ENCODE results near the gene PEX11A. TPM values are rescaled to one million over a fixed set of nuclear protein-coding genes. Genes with fewer than 3 reads are reported as not detected.

The PEX11A gene
- total RNA-seq, 2 donors from 2014 or later = 2.7 to 4.0 TPM

- Histone ChIP-seq H3K27me3 (ENCODE audit: control insufficient read depth, insufficient read depth, low read length, poor library complexity, severe bottlenecking) (no peaks in the 10 kb centered on the region), H3K27ac (ENCODE audit: low read depth, low read length) (no peak overlapping the region), H3K9ac (ENCODE audit: extremely low read depth, low read length, poor library complexity, severe bottlenecking) (no peak overlapping the region), H3K9me3 (ENCODE audit: control insufficient read depth, low read length) (peaks cover 4% of the 10 kb centered on the region), H3K36me3 (ENCODE audit: control insufficient read depth, insufficient read depth, low read length) (peaks cover 47% of the 10 kb centered on the region), H3K4me1 (ENCODE audit: control insufficient read depth, insufficient read depth, low read length) (no peaks in the 10 kb centered on the region), H3K4me3 (ENCODE audit: low read length) (no peak overlapping the region)
- no peak overlapping the region for H3K27ac Mint-ChIP-seq
- peaks cover 28% of the 10 kb centered on the region for H3K9me3 Mint-ChIP-seq
- WGBS, 2 experiments (ENCODE audit: insufficient coverage in 1 of 2, insufficient read length in 1 of 2) = 93 to 95% methylated on average over 14 to 23 of the region's 23 CpGs
- H3K27me3 Mint-ChIP-seq (ENCODE audit: insufficient read depth) = no peaks in the 10 kb centered on the region
- H3K4me3 Mint-ChIP-seq = no peak overlapping the region
- H3K4me1 Mint-ChIP-seq = no peaks in the 10 kb centered on the region
- peaks cover 63% of the 10 kb centered on the region for H3K36me3 Mint-ChIP-seq (ENCODE audit: low read depth)
- TF ChIP-seq CTCF (conservative IDR thresholded peaks at IDR 0.05) = no peak
- peak; percentile 37 for DNase-seq
These were observed 57.0 kb downstream of the PEX11A start for GRCh38 chr15:89633585-89633984.

GRCh38 chr15:89632563-89633430 is 57.8 kb downstream of the PEX11A start:
- no peak overlapping the region for H3K4me3 ChIP-seq (ENCODE audit: low read length)
- H3K4me1 Mint-ChIP-seq = no peaks in the 10 kb centered on the region
- H3K4me1 ChIP-seq (ENCODE audit: control insufficient read depth, insufficient read depth, low read length) = no peaks in the 10 kb centered on the region
- no peak for TF ChIP-seq CTCF (conservative IDR thresholded peaks at IDR 0.05)
- DNase-seq = peak; percentile 34
- no peak overlapping the region for H3K4me3 Mint-ChIP-seq
- WGBS, 2 experiments (ENCODE audit: insufficient coverage in 1 of 2, insufficient read length in 1 of 2) = 96 to 98% methylated on average over 8 to 16 of the region's 18 CpGs
- H3K27me3 ChIP-seq (ENCODE audit: control insufficient read depth, insufficient read depth, low read length, poor library complexity, severe bottlenecking) = no peaks in the 10 kb centered on the region
- H3K9me3 Mint-ChIP-seq = peaks cover 28% of the 10 kb centered on the region
- no peaks in the 10 kb centered on the region for H3K27me3 Mint-ChIP-seq (ENCODE audit: insufficient read depth)
- peaks cover 4% of the 10 kb centered on the region for H3K9me3 ChIP-seq (ENCODE audit: control insufficient read depth, low read length)
- H3K27ac Mint-ChIP-seq = no peak overlapping the region
- H3K9ac ChIP-seq (ENCODE audit: extremely low read depth, low read length, poor library complexity, severe bottlenecking) = no peak overlapping the region
- H3K36me3 Mint-ChIP-seq (ENCODE audit: low read depth) = peaks cover 67% of the 10 kb centered on the region
- H3K27ac ChIP-seq (ENCODE audit: low read depth, low read length) = no peak overlapping the region
- peaks cover 54% of the 10 kb centered on the region for H3K36me3 ChIP-seq (ENCODE audit: control insufficient read depth, insufficient read depth, low read length)

GRCh38 chr15:89631902-89632264 is 58.7 kb downstream of the PEX11A start:
- DNase-seq = no peak
- no peaks in the 10 kb centered on the region for H3K4me1 ChIP-seq (ENCODE audit: control insufficient read depth, insufficient read depth, low read length)
- 76 to 87% methylated on average over 7 to 10 of the region's 10 CpGs for WGBS, 2 experiments (ENCODE audit: insufficient coverage in 1 of 2, insufficient read length in 1 of 2)
- TF ChIP-seq CTCF (conservative IDR thresholded peaks at IDR 0.05) = no peak
- H3K9ac ChIP-seq (ENCODE audit: extremely low read depth, low read length, poor library complexity, severe bottlenecking) = no peak overlapping the region
- H3K27me3 ChIP-seq (ENCODE audit: control insufficient read depth, insufficient read depth, low read length, poor library complexity, severe bottlenecking) = no peaks in the 10 kb centered on the region
- H3K4me3 ChIP-seq (ENCODE audit: low read length) = no peak overlapping the region
- Mint-ChIP-seq H3K27ac (peak overlapping the region; percentile 10), H3K4me1 (no peaks in the 10 kb centered on the region), H3K4me3 (no peak overlapping the region), H3K9me3 (peaks cover 26% of the 10 kb centered on the region), H3K36me3 (ENCODE audit: low read depth) (peaks cover 75% of the 10 kb centered on the region), H3K27me3 (ENCODE audit: insufficient read depth) (no peaks in the 10 kb centered on the region)
- H3K9me3 ChIP-seq (ENCODE audit: control insufficient read depth, low read length) = peaks cover 4% of the 10 kb centered on the region
- no peak overlapping the region for H3K27ac ChIP-seq (ENCODE audit: low read depth, low read length)
- H3K36me3 ChIP-seq (ENCODE audit: control insufficient read depth, insufficient read depth, low read length) = peaks cover 62% of the 10 kb centered on the region

Other genes starting within 250 kb of the PEX11A start
- gene RHCG, start 194.2 kb downstream of the PEX11A start, total RNA-seq = not detected
- gene TICRR, start 115.3 kb downstream of the PEX11A start, total RNA-seq = 10 to 100 TPM; 21.9 to 27.2 TPM
- 10 to 100 TPM; 22.9 to 24.4 TPM for gene KIF7, start 35.3 kb downstream of the PEX11A start, total RNA-seq
- gene PLIN1, start 11.4 kb downstream of the PEX11A start, total RNA-seq = under 1 TPM; 0.11 to 0.22 TPM
- under 1 TPM; 0.24 to 0.64 TPM for gene WDR93, start 57 bp upstream of the PEX11A start, total RNA-seq
- under 1 TPM in 1 of 2 donors, not detected in 1; 0.22 TPM for gene MESP1, start 60.5 kb upstream of the PEX11A start, total RNA-seq
- 1 to 10 TPM in 1 of 2 donors, under 1 TPM in 1; 0.22 to 1.3 TPM for gene MESP2, start 85.6 kb upstream of the PEX11A start, total RNA-seq
- gene ANPEP, start 124.1 kb upstream of the PEX11A start, total RNA-seq = 1 to 10 TPM in 1 of 2 donors, under 1 TPM in 1; 0.95 to 3.3 TPM
- 10 to 100 TPM; 39.5 to 54.4 TPM for gene AP3S2, start 203.2 kb upstream of the PEX11A start, total RNA-seq
- 10 to 100 TPM in 1 of 2 donors, 1 to 10 TPM in 1; 6.9 to 11.2 TPM for gene ARPIN, start 222.2 kb upstream of the PEX11A start, total RNA-seq

Data from endodermal cell (in vitro differentiated cells).